Measurements from ENCODE around the gene SFXN5.

Gene SFXN5

GRCh38 chr2:73031725-73032701, 39.5 kb downstream of the SFXN5 start:
- Mint-ChIP-seq H3K27ac (no peak overlapping the region), H3K9me3 (no peaks in the 10 kb centered on the region), H3K4me3 (no peak overlapping the region), H3K36me3 (ENCODE audit: low read depth) (no peaks in the 10 kb centered on the region), H3K27me3 (ENCODE audit: low read depth) (no peaks in the 10 kb centered on the region), H3K4me1 (ENCODE audit: low read depth) (no peaks in the 10 kb centered on the region)

GRCh38 chr2:73031095-73031678, 40.3 kb downstream of the SFXN5 start:
- Mint-ChIP-seq H3K27me3 (ENCODE audit: low read depth) (no peaks in the 10 kb centered on the region), H3K4me3 (no peak overlapping the region), H3K9me3 (no peaks in the 10 kb centered on the region), H3K36me3 (ENCODE audit: low read depth) (no peaks in the 10 kb centered on the region), H3K4me1 (ENCODE audit: low read depth) (no peaks in the 10 kb centered on the region), H3K27ac (no peak overlapping the region)

DNA sequence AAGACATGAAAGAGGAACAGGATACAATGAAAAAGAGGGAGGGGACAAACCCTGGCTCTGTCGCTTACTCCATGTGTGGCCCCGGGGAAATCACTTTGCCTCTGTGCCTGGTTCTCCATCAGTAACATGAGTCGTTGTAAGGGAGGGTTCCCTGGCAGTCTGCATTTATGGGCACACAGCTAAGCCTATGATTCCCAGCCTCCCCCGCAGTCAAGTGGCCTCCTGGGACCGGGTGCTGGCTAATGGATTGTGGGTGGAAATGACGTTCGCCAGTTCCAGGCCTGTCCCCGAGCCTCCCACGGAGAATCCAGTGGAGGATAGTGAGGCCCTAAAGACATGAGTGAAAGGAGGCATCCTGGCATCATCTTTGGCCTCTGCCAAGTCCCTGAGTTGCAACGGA, 42.7 kb downstream of the SFXN5 start:
- no peaks in the 10 kb centered on the region for H3K9me3 Mint-ChIP-seq
- no peaks in the 10 kb centered on the region for H3K36me3 Mint-ChIP-seq (ENCODE audit: low read depth)
- H3K4me1 Mint-ChIP-seq (ENCODE audit: low read depth), result no peaks in the 10 kb centered on the region
- no peak overlapping the region for H3K27ac Mint-ChIP-seq
- H3K27me3 Mint-ChIP-seq (ENCODE audit: low read depth), result no peaks in the 10 kb centered on the region
- H3K4me3 Mint-ChIP-seq, result no peak overlapping the region

- no peak overlapping the region for H3K27ac Mint-ChIP-seq
- H3K27me3 Mint-ChIP-seq (ENCODE audit: low read depth), result no peaks in the 10 kb centered on the region
- no peaks in the 10 kb centered on the region for H3K36me3 Mint-ChIP-seq (ENCODE audit: low read depth)
- no peaks in the 10 kb centered on the region for H3K4me1 Mint-ChIP-seq (ENCODE audit: low read depth)
- H3K9me3 Mint-ChIP-seq, result no peaks in the 10 kb centered on the region
- no peak overlapping the region for H3K4me3 Mint-ChIP-seq
Measured at GRCh38 chr2:73027340-73027739, 44.2 kb downstream of the SFXN5 start.

DNA sequence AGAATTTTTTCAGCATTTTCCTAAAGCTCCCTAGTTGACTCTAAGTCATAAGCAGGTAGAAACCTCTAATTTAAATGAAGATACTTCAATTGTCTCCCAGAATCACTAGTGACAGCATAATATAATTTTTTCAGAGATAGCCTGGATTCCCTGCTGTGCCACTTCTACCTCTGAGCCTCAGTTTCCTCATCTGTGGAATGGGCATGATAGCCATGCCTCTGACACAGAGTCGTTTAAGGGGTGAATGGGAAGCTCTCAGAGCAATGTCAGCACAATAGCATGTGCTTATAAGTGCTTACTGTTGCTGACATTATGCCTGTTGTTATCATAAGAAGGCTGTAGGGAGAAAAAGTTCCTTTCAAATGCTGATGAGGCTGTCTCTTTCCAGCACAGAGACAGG, 48.0 kb downstream of the SFXN5 start:
- Mint-ChIP-seq H3K4me3 (no peak overlapping the region), H3K36me3 (ENCODE audit: low read depth) (no peaks in the 10 kb centered on the region), H3K27me3 (ENCODE audit: low read depth) (no peaks in the 10 kb centered on the region), H3K4me1 (ENCODE audit: low read depth) (no peaks in the 10 kb centered on the region), H3K9me3 (no peaks in the 10 kb centered on the region), H3K27ac (no peak overlapping the region)

DNA sequence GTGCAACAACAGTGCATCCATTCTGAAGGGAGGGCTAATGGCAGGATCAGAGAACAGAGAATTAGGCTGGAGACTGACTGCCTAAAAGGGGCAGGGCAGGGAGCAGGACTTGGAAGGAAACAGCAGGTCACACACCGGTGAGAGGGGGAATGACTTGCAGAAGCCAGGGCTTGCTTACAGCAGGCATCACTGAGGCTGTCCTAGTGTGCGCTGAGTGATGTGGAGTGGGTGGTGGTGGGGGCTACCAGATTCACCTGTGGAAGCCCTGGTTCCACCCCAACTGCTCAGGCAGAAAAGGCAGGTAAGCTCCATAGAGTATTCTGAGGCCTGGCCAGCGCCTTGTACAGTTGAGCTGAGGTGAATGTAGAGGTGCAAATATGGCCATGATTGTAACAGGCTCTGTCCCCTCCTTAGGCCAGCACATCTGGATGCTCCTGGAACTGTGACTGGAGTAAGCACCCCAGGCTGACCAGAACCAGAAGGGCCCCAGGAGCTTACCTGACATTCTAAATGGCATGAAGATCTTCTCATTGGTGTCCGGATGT, 49.4 kb downstream of the SFXN5 start:
- H3K4me1 Mint-ChIP-seq (ENCODE audit: low read depth), result no peaks in the 10 kb centered on the region
- no peak overlapping the region for H3K4me3 Mint-ChIP-seq
- no peaks in the 10 kb centered on the region for H3K36me3 Mint-ChIP-seq (ENCODE audit: low read depth)
- no peaks in the 10 kb centered on the region for H3K9me3 Mint-ChIP-seq
- no peaks in the 10 kb centered on the region for H3K27me3 Mint-ChIP-seq (ENCODE audit: low read depth)
- H3K27ac Mint-ChIP-seq, result no peak overlapping the region

- Mint-ChIP-seq H3K4me3 (no peak overlapping the region), H3K36me3 (ENCODE audit: low read depth) (no peaks in the 10 kb centered on the region), H3K9me3 (no peaks in the 10 kb centered on the region), H3K27ac (no peak overlapping the region), H3K4me1 (ENCODE audit: low read depth) (no peaks in the 10 kb centered on the region), H3K27me3 (ENCODE audit: low read depth) (no peaks in the 10 kb centered on the region)
Measured at GRCh38 chr2:73021371-73022010, 50.0 kb downstream of the SFXN5 start.

- no peaks in the 10 kb centered on the region for H3K9me3 Mint-ChIP-seq
- H3K4me1 Mint-ChIP-seq (ENCODE audit: low read depth), result no peaks in the 10 kb centered on the region
- H3K4me3 Mint-ChIP-seq, result no peak overlapping the region
- H3K27me3 Mint-ChIP-seq (ENCODE audit: low read depth), result no peaks in the 10 kb centered on the region
- no peaks in the 10 kb centered on the region for H3K36me3 Mint-ChIP-seq (ENCODE audit: low read depth)
- no peak overlapping the region for H3K27ac Mint-ChIP-seq
Measured at GRCh38 chr2:73020657-73021370, 50.7 kb downstream of the SFXN5 start.

DNA sequence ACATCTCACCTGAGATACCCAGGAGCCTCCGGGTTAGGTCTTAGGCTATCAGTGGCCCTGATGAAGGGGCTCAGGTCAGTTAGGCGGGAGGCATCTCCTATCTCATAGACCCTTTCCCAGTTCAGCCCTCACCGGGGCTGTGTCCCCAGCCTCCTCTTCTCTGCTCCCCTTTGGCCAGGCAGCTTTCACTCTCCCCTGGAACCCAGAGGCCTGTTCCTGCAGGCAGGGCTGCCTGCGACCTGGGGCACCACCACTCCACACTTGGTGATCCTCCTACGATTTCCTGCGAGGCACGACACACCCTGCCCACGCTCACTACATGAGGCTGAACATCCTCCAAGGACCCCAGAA, 51.2 kb downstream of the SFXN5 start:
- no peak overlapping the region for H3K4me3 Mint-ChIP-seq
- H3K9me3 Mint-ChIP-seq, result no peaks in the 10 kb centered on the region
- no peak overlapping the region for H3K27ac Mint-ChIP-seq
- H3K36me3 Mint-ChIP-seq (ENCODE audit: low read depth), result no peaks in the 10 kb centered on the region
- H3K4me1 Mint-ChIP-seq (ENCODE audit: low read depth), result no peaks in the 10 kb centered on the region
- no peaks in the 10 kb centered on the region for H3K27me3 Mint-ChIP-seq (ENCODE audit: low read depth)

DNA sequence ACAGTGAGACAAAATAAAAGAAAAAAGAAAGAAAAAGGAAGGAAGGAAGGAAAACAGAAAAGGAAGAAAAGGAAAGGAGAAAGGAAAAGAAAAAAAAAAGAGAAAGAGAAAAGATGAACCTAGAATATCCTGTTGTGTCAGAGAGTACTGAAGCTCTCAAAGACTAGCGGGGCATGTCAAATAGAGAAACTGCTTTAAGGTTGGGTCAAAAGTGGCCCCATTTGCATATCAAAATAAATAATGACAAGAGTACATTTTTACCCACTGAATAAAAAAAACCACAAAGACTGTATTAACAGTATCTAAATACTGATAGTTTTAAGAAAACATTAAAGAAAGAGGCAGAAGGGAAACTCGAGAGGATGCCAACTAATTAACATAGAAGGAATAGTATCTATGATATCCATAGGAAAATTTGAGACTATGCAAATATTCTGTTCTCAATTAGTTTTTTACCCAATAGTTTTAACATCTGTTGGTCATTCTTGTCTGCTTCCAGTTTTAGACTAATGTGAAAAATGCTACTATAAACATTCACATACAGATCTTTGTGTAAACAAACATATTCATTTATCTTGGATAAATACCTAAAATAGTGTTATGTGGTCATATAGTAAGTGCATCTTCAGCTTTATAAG, 53.2 kb downstream of the SFXN5 start:
- no peaks in the 10 kb centered on the region for H3K4me1 Mint-ChIP-seq (ENCODE audit: low read depth)
- H3K27me3 Mint-ChIP-seq (ENCODE audit: low read depth), result peaks cover 3% of the 10 kb centered on the region

DNA sequence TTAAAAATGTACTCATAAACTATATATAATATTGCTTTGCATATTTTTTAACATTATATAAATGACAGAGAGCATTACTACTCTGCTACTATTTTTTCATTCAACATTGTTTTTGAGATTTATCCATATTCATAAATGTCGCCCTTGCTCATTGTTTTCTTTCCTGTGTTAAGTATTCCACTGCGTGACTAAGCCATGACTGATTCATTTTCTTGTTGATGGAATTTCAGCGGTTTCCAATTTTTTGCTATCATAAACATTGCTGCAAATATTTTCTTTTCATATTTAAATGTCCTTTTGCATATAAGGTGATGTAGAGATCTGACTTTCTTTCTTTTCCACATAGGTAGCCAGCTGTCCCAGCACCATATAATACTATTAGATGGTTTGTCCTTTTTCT, 57.6 kb downstream of the SFXN5 start:
- H3K27me3 Mint-ChIP-seq (ENCODE audit: low read depth), result peaks cover 16% of the 10 kb centered on the region
- no peaks in the 10 kb centered on the region for H3K36me3 Mint-ChIP-seq (ENCODE audit: low read depth)
- no peak overlapping the region for H3K4me3 Mint-ChIP-seq
- H3K4me1 Mint-ChIP-seq (ENCODE audit: low read depth), result no peaks in the 10 kb centered on the region
- H3K27ac Mint-ChIP-seq, result no peak overlapping the region
- H3K9me3 Mint-ChIP-seq, result no peaks in the 10 kb centered on the region

More for the DNA sequence above, 53.2 kb downstream of the SFXN5 start:
- H3K9me3 Mint-ChIP-seq, result no peaks in the 10 kb centered on the region
- no peaks in the 10 kb centered on the region for H3K36me3 Mint-ChIP-seq (ENCODE audit: low read depth)
- no peak overlapping the region for H3K27ac Mint-ChIP-seq
- H3K4me3 Mint-ChIP-seq, result no peak overlapping the region

GRCh38 chr2:73009177-73009839, 62.2 kb downstream of the SFXN5 start:
- H3K27ac Mint-ChIP-seq, result no peak overlapping the region

GRCh38 chr2:73008766-73009135, 62.8 kb downstream of the SFXN5 start:
- Mint-ChIP-seq H3K4me1 (ENCODE audit: low read depth) (no peaks in the 10 kb centered on the region), H3K4me3 (no peak overlapping the region), H3K27me3 (ENCODE audit: low read depth) (peaks cover 17% of the 10 kb centered on the region), H3K9me3 (no peaks in the 10 kb centered on the region), H3K27ac (no peak overlapping the region), H3K36me3 (ENCODE audit: low read depth) (no peaks in the 10 kb centered on the region)

More at GRCh38 chr2:73009177-73009839, 62.2 kb downstream of the SFXN5 start:
- H3K9me3 Mint-ChIP-seq, result no peaks in the 10 kb centered on the region
- no peak overlapping the region for H3K4me3 Mint-ChIP-seq
- no peaks in the 10 kb centered on the region for H3K4me1 Mint-ChIP-seq (ENCODE audit: low read depth)
- H3K36me3 Mint-ChIP-seq (ENCODE audit: low read depth), result no peaks in the 10 kb centered on the region
- peaks cover 15% of the 10 kb centered on the region for H3K27me3 Mint-ChIP-seq (ENCODE audit: low read depth)
